ENCODE measurements around the gene FRMD1.

- no peak for TF ChIP-seq POLR2AphosphoS5 (IDR thresholded peaks at IDR 0.05)
- TF ChIP-seq CTCF (IDR thresholded peaks at IDR 0.05), result no peak
Observed at GRCh38 chr6:168030908-168031307, 48.1 kb downstream of the FRMD1 start.
